WTC11 (cell line): ENCODE results near the gene BLNK. TPM values are rescaled to one million over a fixed set of nuclear protein-coding genes. Genes with fewer than 3 reads are reported as not detected.

Experiments used
- ATAC-seq: fragments of 200-7000 bp; cut with Tn5 transposase; 2 replicates; pipeline ENCODE4 v1.10.0; 2021; ENCODE audit warnings: mild to moderate bottlenecking, moderate library complexity
- CTCF ChIA-PET: fragments of 300-600 bp; sonication (Branson Sonifier 250); formaldehyde crosslinking; loops from one replicate; lab custom pipeline; 2021; ENCODE audit warnings: antibody characterized with exemption; lab: Charles Lee
- POLR2A ChIA-PET: fragments of 350-600 bp; sonication (Branson Sonifier 250); formaldehyde crosslinking; loops from one replicate; lab custom pipeline; 2021; ENCODE audit warnings: antibody characterized with exemption; lab: Charles Lee
- DNase-seq: peaks from one replicate; pipeline ENCODE4 v3.0.0; 2021; ENCODE audit warnings: low spot score
- H3K27ac Mint-ChIP-seq: 2 replicates; pipeline ENCODE4 v1.8.0; 2021; ENCODE audit warnings: mixed read lengths
- H3K27me3 Mint-ChIP-seq: 2 replicates; pipeline ENCODE4 v1.8.0; 2021; ENCODE audit warnings: low read depth, mild to moderate bottlenecking, moderate library complexity, mixed read lengths
- H3K36me3 Mint-ChIP-seq: 2 replicates; pipeline ENCODE4 v1.8.0; 2021; ENCODE audit warnings: mixed read lengths
- H3K4me1 Mint-ChIP-seq: 2 replicates; pipeline ENCODE4 v1.8.0; 2022; ENCODE audit warnings: mixed read lengths
- H3K4me3 Mint-ChIP-seq: 2 replicates; pipeline ENCODE4 v1.8.0; 2021; ENCODE audit warnings: mild to moderate bottlenecking, moderate library complexity, mixed read lengths
- H3K9me3 Mint-ChIP-seq: 2 replicates; pipeline ENCODE4 v1.8.0; 2021; ENCODE audit warnings: mixed read lengths
- ATF1 ChIP-seq: sonication (generic); formaldehyde crosslinking; IDR thresholded peaks from 2 replicates; pipeline ENCODE4 v1.8.1; 2023; ENCODE audit warnings: mild to moderate bottlenecking, moderate library complexity, missing genetic modification reagents
- CTCF ChIP-seq: fragments of 200-600 bp; IDR thresholded peaks from 2 replicates; pipeline ENCODE4 v1.8.0; 2022; ENCODE audit warnings: antibody characterized with exemption
- ETV6 ChIP-seq: sonication (generic); formaldehyde crosslinking; IDR thresholded peaks from 2 replicates; pipeline ENCODE4 v1.8.1; 2022; ENCODE audit warnings: mild to moderate bottlenecking, missing genetic modification reagents
- FOXP1 ChIP-seq: sonication (generic); formaldehyde crosslinking; IDR thresholded peaks from 2 replicates; pipeline ENCODE4 v1.8.0; 2022; ENCODE audit warnings: missing genetic modification reagents, mild to moderate bottlenecking, moderate library complexity, borderline replicate concordance
- MYBL2 ChIP-seq: sonication (generic); formaldehyde crosslinking; IDR thresholded peaks from 2 replicates; pipeline ENCODE4 v1.8.1; 2023; ENCODE audit warnings: mild to moderate bottlenecking, moderate library complexity, missing genetic modification reagents
- NFE2L1 ChIP-seq: sonication (generic); formaldehyde crosslinking; IDR thresholded peaks from 2 replicates; pipeline ENCODE4 v1.8.1; 2023; ENCODE audit warnings: missing genetic modification reagents
- NFYB ChIP-seq: sonication (generic); formaldehyde crosslinking; conservative IDR thresholded peaks from 2 replicates; pipeline ENCODE4 v1.8.0; 2022; ENCODE audit warnings: low read depth, missing genetic modification reagents
- RELA ChIP-seq: sonication (generic); formaldehyde crosslinking; IDR thresholded peaks from 2 replicates; pipeline ENCODE4 v1.8.1; 2022; ENCODE audit warnings: missing genetic modification reagents, mild to moderate bottlenecking, borderline replicate concordance
- USF1 ChIP-seq: sonication (generic); formaldehyde crosslinking; IDR thresholded peaks from 2 replicates; pipeline ENCODE4 v1.8.0; 2022; ENCODE audit warnings: mild to moderate bottlenecking, missing genetic modification reagents
- ZNF317 ChIP-seq: sonication (generic); formaldehyde crosslinking; IDR thresholded peaks from 2 replicates; pipeline ENCODE4 v1.8.1; 2023; ENCODE audit warnings: low read depth, mild to moderate bottlenecking, moderate library complexity, missing genetic modification reagents, borderline replicate concordance
- ZNF512 ChIP-seq: sonication (generic); formaldehyde crosslinking; IDR thresholded peaks from 2 replicates; pipeline ENCODE4 v1.8.1; 2022; ENCODE audit warnings: missing genetic modification reagents, borderline replicate concordance
- total RNA-seq: library from RNA; stranded (reverse); gene quantifications from 3 replicates; pipeline ENCODE4 v1.2.3, GENCODE V29; 2021

Gene BLNK
- total RNA-seq, 1 experiment from 2014 or later: not detected

- no peak for TF ChIP-seq CTCF
- no peaks in the 10 kb centered on the region for H3K27me3 Mint-ChIP-seq
- DNase-seq: no peak
- ChIA-PET POLR2A (no interaction called here), CTCF (interaction anchor here (0.6 to 2.7 kb wide), 11 partner anchors 12 to 301 kb away, joined by 3 to 23 read pairs (median 3); partner anchors contain the start of gene BLNK)
- no peak overlapping the region for H3K4me3 Mint-ChIP-seq
- H3K27ac Mint-ChIP-seq: no peak overlapping the region
- H3K36me3 Mint-ChIP-seq: no peaks in the 10 kb centered on the region
- no peak for ATAC-seq
- H3K4me1 Mint-ChIP-seq: peaks cover 51% of the 10 kb centered on the region
- H3K9me3 Mint-ChIP-seq: no peaks in the 10 kb centered on the region
Observed at GRCh38 chr10:96317067-96317833, 45.9 kb upstream of the BLNK start.

GRCh38 chr10:96313344-96313743 is 42.0 kb upstream of the BLNK start:
- no peaks in the 10 kb centered on the region for H3K9me3 Mint-ChIP-seq
- no peaks in the 10 kb centered on the region for H3K36me3 Mint-ChIP-seq
- ChIA-PET CTCF (interaction anchor here (0.8 kb wide), 1 partner anchor 8 kb away, joined by 3 read pairs; no protein-coding TSS in a partner anchor), POLR2A (no interaction called here)
- TF ChIP-seq ZNF317 (no peak), USF1 (CRISPR knock-in tag) (no peak), RELA (CRISPR knock-in tag) (no peak), ATF1 (CRISPR knock-in tag) (no peak), FOXP1 (CRISPR knock-in tag) (no peak), NFYB (CRISPR knock-in tag) (no peak), ZNF512 (CRISPR knock-in tag) (no peak), ETV6 (CRISPR knock-in tag) (no peak)
- H3K27me3 Mint-ChIP-seq: no peaks in the 10 kb centered on the region
- no peak overlapping the region for H3K4me3 Mint-ChIP-seq
- no peak overlapping the region for H3K27ac Mint-ChIP-seq
- ATAC-seq: no peak
- H3K4me1 Mint-ChIP-seq: peaks cover 68% of the 10 kb centered on the region
- DNase-seq: no peak

- POLR2A ChIA-PET: no interaction called here
- Mint-ChIP-seq H3K9me3 (no peaks in the 10 kb centered on the region), H3K4me3 (0 out of 2 replicates have a peak overlapping the region, but pooled peaks have one; percentile 36), H3K27ac (peak overlapping the region; percentile 89), H3K36me3 (no peaks in the 10 kb centered on the region), H3K27me3 (no peaks in the 10 kb centered on the region), H3K4me1 (peaks cover 79% of the 10 kb centered on the region)
- DNase-seq (no peak), ATAC-seq (no peak)
- TF ChIP-seq MYBL2 (CRISPR knock-in tag): no peak
- CTCF ChIA-PET: interaction anchor here (1.4 to 8.4 kb wide), 3 partner anchors 13 to 82 kb away, joined by 6 to 62 read pairs (median 14); no protein-coding TSS in a partner anchor
Observed at GRCh38 chr10:96311180-96311715, 39.9 kb upstream of the BLNK start.

GRCh38 chr10:96310321-96310669 is 38.9 kb upstream of the BLNK start:
- Mint-ChIP-seq H3K9me3 (no peaks in the 10 kb centered on the region), H3K27ac (peak overlapping the region; percentile 99), H3K4me3 (peak overlapping the region; percentile 15; the same call in 1 of the 2 replicates), H3K4me1 (peaks cover 74% of the 10 kb centered on the region), H3K36me3 (no peaks in the 10 kb centered on the region), H3K27me3 (no peaks in the 10 kb centered on the region; the same call in 1 of the 2 replicates)
- POLR2A ChIA-PET: interaction anchor here (1.1 to 1.5 kb wide), 3 partner anchors 9 to 24 kb away, joined by 3 to 4 read pairs (median 3); no protein-coding TSS in a partner anchor
- DNase-seq: no peak
- CTCF ChIA-PET: interaction anchor here (0.8 to 8.4 kb wide), 17 partner anchors 8 to 617 kb away, joined by 3 to 62 read pairs (median 5); partner anchors contain the start of gene TCTN3
- TF ChIP-seq NFE2L1 (CRISPR knock-in tag): no peak
- peak; percentile 12 for ATAC-seq
